ENCODE results near the gene STAMBP. TPM values are rescaled to one million over a fixed set of nuclear protein-coding genes. Genes with fewer than 3 reads are reported as not detected.

STAMBP gene
- total and polyA plus RNA-seq, 2 of the 13 experiments (the other 11 are each of a cell fraction or from before 2014, with no cell fraction given) = 49.6 to 53.2 TPM

DNA sequence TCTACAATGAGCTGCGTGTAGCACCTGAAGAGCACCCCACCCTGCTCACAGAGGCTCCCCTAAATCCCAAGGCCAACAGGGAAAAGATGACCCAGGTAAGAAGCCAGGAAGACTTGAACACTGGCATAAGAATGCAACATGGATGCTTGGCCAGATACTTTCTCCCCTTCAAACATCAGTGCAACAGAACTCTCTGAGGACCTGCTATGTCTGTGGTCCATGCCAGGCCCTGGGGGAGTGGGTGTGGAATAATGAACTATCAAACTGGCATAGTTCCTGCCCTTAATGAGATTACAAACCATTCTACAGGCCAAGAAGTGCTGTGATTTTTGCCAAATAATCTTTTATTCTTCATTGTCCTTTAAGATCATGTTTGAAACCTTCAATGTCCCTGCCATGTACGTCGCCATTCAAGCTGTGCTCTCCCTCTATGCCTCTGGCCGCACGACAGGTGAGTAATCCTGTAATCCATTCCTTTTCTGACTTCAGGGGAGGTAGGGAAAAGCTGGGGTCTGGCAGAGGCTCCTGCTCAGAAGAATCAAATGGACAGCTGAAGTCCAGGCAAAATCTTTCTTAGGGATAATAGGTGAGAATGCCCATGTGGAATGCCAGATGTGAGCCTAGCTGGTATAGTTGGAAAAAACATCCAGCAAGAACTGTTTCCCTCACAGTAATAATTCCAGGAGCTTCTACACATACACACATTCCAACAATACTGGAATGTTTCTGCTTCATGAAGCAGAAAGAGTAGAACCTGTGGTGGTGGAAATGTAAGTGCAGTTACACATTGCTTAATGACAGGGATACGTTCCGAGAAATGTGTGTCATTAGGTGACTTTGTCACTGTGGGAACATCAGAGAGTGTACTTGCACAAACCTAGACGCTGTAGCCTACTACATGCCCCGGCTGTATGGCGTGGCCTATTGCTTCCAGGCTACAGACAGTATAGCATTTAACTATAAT lies 80.2 kb downstream of the STAMBP start:
- no TSS peak for BruUV-seq (replicated peaks)

More for the DNA sequence above, 80.2 kb downstream of the STAMBP start:
- H3K27me3 ChIP-seq (ENCODE audit: control insufficient read depth in 1 of 2, insufficient read depth in 2 of 2, low read length in 2 of 2) = peaks cover 0 to 15% of the 10 kb centered on the region in 2 experiments; a peak in 1 of 5 replicates
- CTCF ChIA-PET (ENCODE audit: low intra/inter-chr PET ratio, low total read pairs) = no interaction called here
- H3K79me2 ChIP-seq (ENCODE audit: insufficient read depth, low read length) = no peaks in the 10 kb centered on the region
- H2AFZ ChIP-seq (ENCODE audit: low read length) = no peak overlapping the region
- no peaks in the 10 kb centered on the region for H4K20me1 ChIP-seq (ENCODE audit: insufficient read depth, low read length)
- TF ChIP-seq ZNF432 (CRISPR knock-in tag; IDR thresholded peaks at IDR 0.05; ENCODE audit: borderline replicate concordance) (no peak), ZNF75D (CRISPR knock-in tag; IDR thresholded peaks at IDR 0.05; ENCODE audit: borderline replicate concordance) (no peak), NR2C2 (CRISPR knock-in tag; IDR thresholded peaks at IDR 0.05; ENCODE audit: borderline replicate concordance) (no peak), ZNF652 (CRISPR knock-in tag; IDR thresholded peaks at IDR 0.05; ENCODE audit: borderline replicate concordance, low read depth) (no peak), TARDBP (CRISPR knock-in tag; IDR thresholded peaks at IDR 0.05) (no peak)
- TF ChIP-seq, protein P1, sequence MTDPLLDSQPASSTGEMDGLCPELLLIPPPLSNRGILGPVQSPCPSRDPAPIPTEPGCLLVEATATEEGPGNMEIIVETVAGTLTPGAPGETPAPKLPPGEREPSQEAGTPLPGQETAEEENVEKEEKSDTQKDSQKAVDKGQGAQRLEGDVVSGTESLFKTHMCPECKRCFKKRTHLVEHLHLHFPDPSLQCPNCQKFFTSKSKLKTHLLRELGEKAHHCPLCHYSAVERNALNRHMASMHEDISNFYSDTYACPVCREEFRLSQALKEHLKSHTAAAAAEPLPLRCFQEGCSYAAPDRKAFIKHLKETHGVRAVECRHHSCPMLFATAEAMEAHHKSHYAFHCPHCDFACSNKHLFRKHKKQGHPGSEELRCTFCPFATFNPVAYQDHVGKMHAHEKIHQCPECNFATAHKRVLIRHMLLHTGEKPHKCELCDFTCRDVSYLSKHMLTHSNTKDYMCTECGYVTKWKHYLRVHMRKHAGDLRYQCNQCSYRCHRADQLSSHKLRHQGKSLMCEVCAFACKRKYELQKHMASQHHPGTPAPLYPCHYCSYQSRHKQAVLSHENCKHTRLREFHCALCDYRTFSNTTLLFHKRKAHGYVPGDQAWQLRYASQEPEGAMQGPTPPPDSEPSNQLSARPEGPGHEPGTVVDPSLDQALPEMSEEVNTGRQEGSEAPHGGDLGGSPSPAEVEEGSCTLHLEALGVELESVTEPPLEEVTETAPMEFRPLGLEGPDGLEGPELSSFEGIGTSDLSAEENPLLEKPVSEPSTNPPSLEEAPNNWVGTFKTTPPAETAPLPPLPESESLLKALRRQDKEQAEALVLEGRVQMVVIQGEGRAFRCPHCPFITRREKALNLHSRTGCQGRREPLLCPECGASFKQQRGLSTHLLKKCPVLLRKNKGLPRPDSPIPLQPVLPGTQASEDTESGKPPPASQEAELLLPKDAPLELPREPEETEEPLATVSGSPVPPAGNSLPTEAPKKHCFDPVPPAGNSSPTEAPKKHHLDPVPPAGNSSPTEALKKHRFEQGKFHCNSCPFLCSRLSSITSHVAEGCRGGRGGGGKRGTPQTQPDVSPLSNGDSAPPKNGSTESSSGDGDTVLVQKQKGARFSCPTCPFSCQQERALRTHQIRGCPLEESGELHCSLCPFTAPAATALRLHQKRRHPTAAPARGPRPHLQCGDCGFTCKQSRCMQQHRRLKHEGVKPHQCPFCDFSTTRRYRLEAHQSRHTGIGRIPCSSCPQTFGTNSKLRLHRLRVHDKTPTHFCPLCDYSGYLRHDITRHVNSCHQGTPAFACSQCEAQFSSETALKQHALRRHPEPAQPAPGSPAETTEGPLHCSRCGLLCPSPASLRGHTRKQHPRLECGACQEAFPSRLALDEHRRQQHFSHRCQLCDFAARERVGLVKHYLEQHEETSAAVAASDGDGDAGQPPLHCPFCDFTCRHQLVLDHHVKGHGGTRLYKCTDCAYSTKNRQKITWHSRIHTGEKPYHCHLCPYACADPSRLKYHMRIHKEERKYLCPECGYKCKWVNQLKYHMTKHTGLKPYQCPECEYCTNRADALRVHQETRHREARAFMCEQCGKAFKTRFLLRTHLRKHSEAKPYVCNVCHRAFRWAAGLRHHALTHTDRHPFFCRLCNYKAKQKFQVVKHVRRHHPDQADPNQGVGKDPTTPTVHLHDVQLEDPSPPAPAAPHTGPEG (CRISPR knock-in tag; IDR thresholded peaks at IDR 0.05) = no peak
- no peak overlapping the region for H3K27ac ChIP-seq (ENCODE audit: extremely low read length, insufficient read depth, low read length)
- peaks cover 15% of the 10 kb centered on the region for H3K4me1 ChIP-seq (ENCODE audit: insufficient read depth, low read length)
- no peaks in the 10 kb centered on the region for H3K9me3 ChIP-seq (ENCODE audit: low read length)
- POLR2A ChIA-PET = no interaction called here
- ATAC-seq (no peak), FAIRE-seq (no peak), DNase-seq (ENCODE audit: low spot score) (no peak)
- H3K4me3 ChIP-seq (replicated peaks in 1 of 3; ENCODE audit: insufficient read depth in 1 of 3, low read depth in 2 of 3, low read length in 3 of 3) = no peak overlapping the region
- in situ Hi-C loops (cut with HindIII; ENCODE audit: extremely low pct_ligation_motif_present, low pct_unique_long_range_greater_than_20kb) = no loop called here
- 33% methylated on average over 10 of the region's 10 CpGs for WGBS (ENCODE audit: low lambda C conversion rate)
- no peak overlapping the region for H3K4me2 ChIP-seq (ENCODE audit: low read depth, low read length)
- intact Hi-C loops (cut with micrococcal nuclease; ENCODE audit: unreplicated experiment) = no loop called here
- no peak overlapping the region for H3K9ac ChIP-seq (ENCODE audit: insufficient read depth, low read depth, low read length)
- no peaks in the 10 kb centered on the region for H3K36me3 ChIP-seq (replicated peaks in 1 of 2; ENCODE audit: control insufficient read depth in 1 of 2, insufficient read depth in 2 of 2, low read length in 2 of 2)
